DMS 273 treated with DMSO at 0.1 percent for 48 hours (cell line): ENCODE results near the gene NOX5.

ENCODE experiments used
- DNase-seq: peaks from one replicate; lab custom pipeline; 2025; lab: John Stamatoyannopoulos, UW

NOX5 gene

GRCh38 chr15:69100821-69101220 lies 86.3 kb downstream of the NOX5 start:
- no peak for DNase-seq

- no peak for DNase-seq
Measured at GRCh38 chr15:69104050-69104750, 89.7 kb downstream of the NOX5 start.

DNA sequence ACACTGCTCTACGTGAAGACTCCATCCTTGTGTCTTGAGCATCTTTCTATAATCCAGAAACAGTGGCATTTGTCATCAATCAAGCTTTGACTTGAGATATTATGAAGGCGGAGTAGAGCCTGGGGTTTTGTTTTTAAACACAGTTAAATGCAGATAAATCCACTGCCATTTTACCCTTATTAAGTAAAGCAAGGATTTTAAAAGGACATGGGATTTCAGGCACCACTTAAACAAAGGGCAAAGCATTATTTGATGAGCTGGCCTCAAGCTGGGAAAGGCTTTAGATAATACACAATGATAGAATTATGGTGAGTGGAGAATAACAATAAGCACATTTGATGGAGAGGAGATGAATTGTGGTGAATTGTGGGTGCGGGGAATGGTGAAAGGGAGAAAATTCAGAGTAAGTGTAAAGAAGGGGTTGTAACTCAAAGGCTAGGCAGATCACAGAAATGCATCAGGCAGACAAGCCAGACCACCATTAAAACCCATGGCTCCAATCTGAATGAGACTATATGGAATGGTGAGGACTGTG lies 91.0 kb downstream of the NOX5 start:
- DNase-seq = no peak

DNA sequence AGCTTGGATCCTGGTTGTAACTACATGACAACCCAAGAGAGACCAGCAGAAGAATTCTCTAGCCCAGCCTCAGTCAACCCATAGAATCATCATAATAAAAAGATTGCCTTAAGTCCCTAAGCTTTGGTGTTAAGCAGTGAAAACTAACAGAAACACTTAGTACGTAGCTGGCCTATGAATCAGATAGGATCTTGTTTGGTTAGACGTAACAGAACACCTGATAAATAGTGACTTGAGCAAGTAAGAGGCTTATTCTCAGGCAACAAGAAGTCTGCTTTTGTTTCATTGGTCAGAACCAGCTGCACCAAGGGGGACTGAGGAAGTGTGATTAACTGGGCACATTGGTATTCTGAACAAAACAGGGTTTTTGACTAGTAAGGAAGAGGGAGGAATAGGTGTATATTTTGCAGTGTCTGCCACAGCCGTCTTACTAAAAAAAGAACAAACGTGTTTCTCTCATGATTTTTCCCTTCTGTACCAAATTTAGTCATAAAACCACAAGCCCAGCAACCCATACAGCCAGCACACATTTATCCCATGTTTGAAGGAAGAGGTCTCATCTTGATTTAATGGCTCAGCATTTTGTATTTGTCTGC lies 92.6 kb downstream of the NOX5 start:
- no peak for DNase-seq
